ENCODE results near the gene NCR2. TPM values are rescaled to one million over a fixed set of nuclear protein-coding genes. Genes with fewer than 3 reads are reported as not detected.
"Not testable (repeated sequence)": the region's sequence is repeated elsewhere in the genome, so short reads cannot be mapped to it uniquely, and the experiment has no call there.

NCR2 gene
- total RNA-seq, 1 donor from 2014 or later, result not detected

- H3K36me3 Mint-ChIP-seq (ENCODE audit: low read depth), result no peaks in the 10 kb centered on the region
- peaks cover 3% of the 10 kb centered on the region for H3K4me1 Mint-ChIP-seq (ENCODE audit: low read depth)
- no peak for DNase-seq (ENCODE audit: low spot score)
- no peak overlapping the region for H3K4me3 Mint-ChIP-seq (ENCODE audit: unreplicated experiment)
- no peak for TF ChIP-seq CTCF (IDR thresholded peaks at IDR 0.05)
- peaks cover 25% of the 10 kb centered on the region for H3K27me3 Mint-ChIP-seq (ENCODE audit: low read depth)
- no peak overlapping the region for H3K27ac Mint-ChIP-seq (ENCODE audit: unreplicated experiment)
- no peaks in the 10 kb centered on the region for H3K9me3 Mint-ChIP-seq (ENCODE audit: low read depth)
Observed at GRCh38 chr6:41291717-41292116, 43.7 kb upstream of the NCR2 start.

GRCh38 chr6:41294214-41294872 lies 41.1 kb upstream of the NCR2 start:
- Mint-ChIP-seq H3K9me3 (ENCODE audit: low read depth) (peaks cover 6% of the 10 kb centered on the region), H3K4me3 (ENCODE audit: unreplicated experiment) (no peak overlapping the region), H3K27ac (ENCODE audit: unreplicated experiment) (no peak overlapping the region), H3K4me1 (ENCODE audit: low read depth) (no peaks in the 10 kb centered on the region), H3K36me3 (ENCODE audit: low read depth) (no peaks in the 10 kb centered on the region), H3K27me3 (ENCODE audit: low read depth) (peaks cover 33% of the 10 kb centered on the region)
- no peak for TF ChIP-seq CTCF (IDR thresholded peaks at IDR 0.05)
- no peak for DNase-seq (ENCODE audit: low spot score)

GRCh38 chr6:41297248-41297647 lies 38.2 kb upstream of the NCR2 start:
- not testable (repeated sequence) for H3K27ac Mint-ChIP-seq (ENCODE audit: unreplicated experiment); DNase-seq (ENCODE audit: low spot score); H3K4me3 Mint-ChIP-seq (ENCODE audit: unreplicated experiment); H3K4me1 Mint-ChIP-seq (ENCODE audit: low read depth); H3K36me3 Mint-ChIP-seq (ENCODE audit: low read depth)
- Mint-ChIP-seq H3K9me3 (ENCODE audit: low read depth) (peaks cover 16% of the 10 kb centered on the region), H3K27me3 (ENCODE audit: low read depth) (peaks cover 36% of the 10 kb centered on the region)

- Mint-ChIP-seq H3K9me3 (ENCODE audit: low read depth) (peaks cover 18% of the 10 kb centered on the region), H3K27me3 (ENCODE audit: low read depth) (peaks cover 39% of the 10 kb centered on the region), H3K4me3 (ENCODE audit: unreplicated experiment) (no peak overlapping the region), H3K4me1 (ENCODE audit: low read depth) (no peaks in the 10 kb centered on the region), H3K36me3 (ENCODE audit: low read depth) (peaks cover 1% of the 10 kb centered on the region), H3K27ac (ENCODE audit: unreplicated experiment) (no peak overlapping the region)
- TF ChIP-seq CTCF (IDR thresholded peaks at IDR 0.05), result no peak
- DNase-seq (ENCODE audit: low spot score), result no peak
Observed at GRCh38 chr6:41298785-41299502, 36.5 kb upstream of the NCR2 start.

GRCh38 chr6:41302638-41303037 lies 32.8 kb upstream of the NCR2 start:
- no peak for TF ChIP-seq CTCF (IDR thresholded peaks at IDR 0.05)
- H3K9me3 Mint-ChIP-seq (ENCODE audit: low read depth), result peaks cover 16% of the 10 kb centered on the region
- no peak overlapping the region for H3K27ac Mint-ChIP-seq (ENCODE audit: unreplicated experiment)
- H3K4me1 Mint-ChIP-seq (ENCODE audit: low read depth), result no peaks in the 10 kb centered on the region
- no peak overlapping the region for H3K4me3 Mint-ChIP-seq (ENCODE audit: unreplicated experiment)
- peaks cover 1% of the 10 kb centered on the region for H3K36me3 Mint-ChIP-seq (ENCODE audit: low read depth)
- H3K27me3 Mint-ChIP-seq (ENCODE audit: low read depth), result peaks cover 38% of the 10 kb centered on the region
- DNase-seq (ENCODE audit: low spot score), result no peak

Measured in chondrocyte (in vitro differentiated cells).